GM10248 (cell line): ENCODE results near the gene HAAO.

Source experiments
- CTCF ChIA-PET: fragments of 300-600 bp; sonication (Branson Sonifier 250); formaldehyde crosslinking; extraction: SDS; loops from one replicate; lab custom pipeline; 2021; ENCODE audit warnings: antibody characterized with exemption; lab: Yijun Ruan, JAX
- POLR2A ChIA-PET: fragments of 350-650 bp; sonication (Branson Sonifier 250); formaldehyde crosslinking; extraction: SDS; loops from one replicate; lab custom pipeline; 2020; ENCODE audit warnings: antibody characterized with exemption; lab: Yijun Ruan, JAX
- DNase-seq: peaks from one replicate; pipeline ENCODE4 v3.0.0; 2012; ENCODE audit errors: extremely low spot score
- TF ChIP-seq, protein P1 (sequence below): IDR thresholded peaks from 2 replicates; pipeline ENCODE4 v1.5.1; 2012; ENCODE audit warnings: mild to moderate bottlenecking, low read depth; ENCODE audit errors: extremely low read depth, missing control alignments, control extremely low read depth

The HAAO gene

GRCh38 chr2:42754021-42754775, 38.2 kb downstream of the HAAO start:
- ChIA-PET CTCF (interaction anchor here (0.7 to 5.2 kb wide), 7 partner anchors 9 to 823 kb away, joined by 3 to 28 read pairs (median 3); partner anchors contain the start of gene OXER1), POLR2A (no interaction called here)
- peak; percentile 55 for DNase-seq
- TF ChIP-seq, protein P1, sequence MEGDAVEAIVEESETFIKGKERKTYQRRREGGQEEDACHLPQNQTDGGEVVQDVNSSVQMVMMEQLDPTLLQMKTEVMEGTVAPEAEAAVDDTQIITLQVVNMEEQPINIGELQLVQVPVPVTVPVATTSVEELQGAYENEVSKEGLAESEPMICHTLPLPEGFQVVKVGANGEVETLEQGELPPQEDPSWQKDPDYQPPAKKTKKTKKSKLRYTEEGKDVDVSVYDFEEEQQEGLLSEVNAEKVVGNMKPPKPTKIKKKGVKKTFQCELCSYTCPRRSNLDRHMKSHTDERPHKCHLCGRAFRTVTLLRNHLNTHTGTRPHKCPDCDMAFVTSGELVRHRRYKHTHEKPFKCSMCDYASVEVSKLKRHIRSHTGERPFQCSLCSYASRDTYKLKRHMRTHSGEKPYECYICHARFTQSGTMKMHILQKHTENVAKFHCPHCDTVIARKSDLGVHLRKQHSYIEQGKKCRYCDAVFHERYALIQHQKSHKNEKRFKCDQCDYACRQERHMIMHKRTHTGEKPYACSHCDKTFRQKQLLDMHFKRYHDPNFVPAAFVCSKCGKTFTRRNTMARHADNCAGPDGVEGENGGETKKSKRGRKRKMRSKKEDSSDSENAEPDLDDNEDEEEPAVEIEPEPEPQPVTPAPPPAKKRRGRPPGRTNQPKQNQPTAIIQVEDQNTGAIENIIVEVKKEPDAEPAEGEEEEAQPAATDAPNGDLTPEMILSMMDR = no peak

DNA sequence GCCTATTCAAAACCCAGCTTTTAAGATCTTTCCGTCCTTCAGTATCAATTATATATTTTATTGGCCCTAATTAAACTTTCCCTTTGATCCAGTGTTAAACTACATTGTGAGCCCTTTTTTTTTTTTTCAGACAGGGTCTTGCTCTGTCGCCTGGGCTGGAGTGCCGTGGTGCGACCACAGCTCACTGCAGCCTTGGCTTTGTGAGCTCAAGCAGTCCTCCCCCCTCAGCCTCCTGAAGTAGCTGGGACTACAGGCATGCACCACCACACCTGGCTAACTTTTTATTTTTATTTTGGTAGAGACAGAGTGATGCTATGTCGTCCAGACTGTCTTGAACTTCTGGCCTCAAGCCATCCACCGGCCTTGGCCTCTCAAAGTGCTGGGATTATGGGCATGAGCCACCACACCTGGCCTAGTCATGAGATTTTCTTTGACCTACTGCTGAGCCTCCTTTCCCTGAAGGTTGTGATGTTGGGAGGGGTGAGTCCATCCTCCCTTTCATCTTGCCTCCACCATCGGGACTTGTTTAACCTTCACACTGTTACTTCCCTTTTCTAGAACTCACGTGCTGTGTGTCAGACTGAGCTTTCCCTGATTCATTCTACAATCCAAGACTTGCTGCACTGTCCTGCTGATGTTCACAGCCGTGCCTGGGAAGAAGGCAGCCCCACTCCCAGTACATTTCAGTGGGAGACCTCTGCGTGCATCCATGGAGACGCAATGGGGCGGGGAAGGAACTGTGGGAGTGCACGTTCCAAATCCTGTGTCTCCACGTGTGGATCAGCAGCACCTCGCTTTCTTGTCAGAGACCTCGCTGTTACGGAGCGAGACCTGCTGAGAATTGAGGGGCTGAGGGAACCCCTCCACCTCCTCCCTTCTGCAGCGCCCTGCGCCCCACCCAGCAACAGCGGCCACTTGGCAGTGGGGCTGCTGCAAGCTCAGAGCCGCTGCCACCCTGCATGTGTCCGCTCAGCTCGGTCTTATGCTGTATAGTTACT, 39.3 kb downstream of the HAAO start:
- POLR2A ChIA-PET = interaction anchor here (0.6 kb wide), 1 partner anchor 30 kb away, joined by 3 read pairs; no protein-coding TSS in a partner anchor
- CTCF ChIA-PET = interaction anchor here (0.6 to 5.2 kb wide), 7 partner anchors 10 to 89 kb away, joined by 3 to 28 read pairs (median 3); no protein-coding TSS in a partner anchor
- DNase-seq = peak; percentile 35
- TF ChIP-seq, protein P1 = no peak

GRCh38 chr2:42752314-42752713, 40.1 kb downstream of the HAAO start:
- TF ChIP-seq, protein P1 = no peak
- CTCF ChIA-PET = interaction anchor here (0.6 to 5.2 kb wide), 6 partner anchors 10 to 89 kb away, joined by 3 to 28 read pairs (median 10); no protein-coding TSS in a partner anchor
- POLR2A ChIA-PET = no interaction called here
- peak; percentile 61 for DNase-seq

- ChIA-PET POLR2A (no interaction called here), CTCF (interaction anchor here (0.8 to 1.3 kb wide), 3 partner anchors 11 to 64 kb away, joined by 3 to 4 read pairs (median 4); no protein-coding TSS in a partner anchor)
- TF ChIP-seq, protein P1 = no peak
- no peak for DNase-seq
These were observed 43.5 kb downstream of the HAAO start for GRCh38 chr2:42748840-42749239.

DNA sequence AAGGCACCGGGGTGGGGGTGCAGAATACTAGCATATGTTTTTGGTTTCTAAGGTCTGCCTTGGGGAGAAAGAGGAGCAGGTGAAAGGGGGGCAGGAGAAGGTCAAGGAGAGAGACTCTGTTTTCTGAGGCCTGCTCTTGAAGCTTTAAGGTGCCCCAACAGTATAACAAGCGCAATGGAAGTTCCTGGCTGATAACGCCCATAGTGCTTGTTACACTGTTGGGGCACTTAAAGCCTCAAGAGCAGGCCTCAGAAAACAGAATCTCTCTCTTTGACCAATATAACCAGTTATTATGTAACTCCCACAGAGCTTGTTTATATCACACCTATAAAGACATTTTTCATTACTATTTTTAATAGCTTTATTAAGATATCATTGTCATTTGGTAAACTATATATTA, 45.0 kb downstream of the HAAO start:
- TF ChIP-seq, protein P1 = no peak
- ChIA-PET POLR2A (no interaction called here), CTCF (interaction anchor here (1.2 to 1.7 kb wide), 3 partner anchors 11 to 23 kb away, joined by 3 to 5 read pairs (median 4); no protein-coding TSS in a partner anchor)
- peak; percentile 0 for DNase-seq

DNA sequence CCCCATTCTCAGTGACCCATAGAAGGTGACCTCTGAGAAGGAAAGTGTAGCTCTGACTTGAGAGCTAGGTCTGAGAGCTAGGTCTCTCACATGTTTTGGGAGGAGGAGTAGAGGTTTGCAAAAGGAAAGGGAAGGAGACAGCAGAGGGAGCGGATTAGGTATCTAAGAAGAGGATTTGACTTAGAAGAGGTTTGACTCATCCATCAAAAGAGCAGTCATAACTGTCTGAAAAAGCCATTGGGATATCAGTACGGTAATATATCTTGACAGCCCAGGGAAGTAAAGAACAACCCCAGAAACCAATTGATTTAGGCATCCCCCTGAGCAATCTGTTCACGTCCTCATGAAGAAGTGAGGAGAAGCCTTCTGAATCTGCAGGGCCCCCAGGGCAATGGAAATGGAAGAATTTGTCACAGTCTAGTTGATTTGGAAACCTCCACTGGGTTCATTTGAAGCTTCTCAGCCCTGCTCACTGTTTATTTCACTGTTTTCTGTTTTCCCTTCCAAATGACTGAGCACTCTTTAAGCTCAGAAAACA, 47.8 kb downstream of the HAAO start:
- peak; percentile 1 for DNase-seq
- TF ChIP-seq, protein P1 = no peak
- ChIA-PET POLR2A (no interaction called here), CTCF (interaction anchor here (0.8 to 1.5 kb wide), 5 partner anchors 9 to 85 kb away, joined by 3 to 4 read pairs (median 3); no protein-coding TSS in a partner anchor)
